Endodermal cell (in vitro differentiated cells): ENCODE results near the gene SLC4A5. TPM values are rescaled to one million over a fixed set of nuclear protein-coding genes. Genes with fewer than 3 reads are reported as not detected.

ENCODE experiments used
- DNase-seq: peaks from one replicate; pipeline ENCODE4 v3.0.0-alpha.2; 2017
- H3K27ac ChIP-seq: 2 replicates; pipeline ENCODE4 v1.5.1; 2013; ENCODE audit warnings: mild to moderate bottlenecking, low read depth, low read length, moderate library complexity
- H3K27me3 ChIP-seq: 2 replicates; pipeline ENCODE4 v1.6.1; 2013; ENCODE audit warnings: mild to moderate bottlenecking, low read length, moderate library complexity; ENCODE audit not compliant: insufficient read depth, control insufficient read depth, poor library complexity, severe bottlenecking
- H3K36me3 ChIP-seq: 2 replicates; pipeline ENCODE4 v1.7.0; 2013; ENCODE audit warnings: mild to moderate bottlenecking, low read length, moderate library complexity; ENCODE audit not compliant: control insufficient read depth, insufficient read depth
- H3K4me1 ChIP-seq: one replicate; pipeline ENCODE4 v1.7.0; 2013; ENCODE audit warnings: low read length; ENCODE audit not compliant: control insufficient read depth, insufficient read depth
- H3K4me3 ChIP-seq: 2 replicates; pipeline ENCODE4 v1.5.1; 2013; ENCODE audit warnings: mild to moderate bottlenecking, low read length, moderate library complexity
- H3K9ac ChIP-seq: 2 replicates; pipeline ENCODE4 v1.6.1; 2013; ENCODE audit warnings: mild to moderate bottlenecking, low read length, moderate library complexity; ENCODE audit not compliant: poor library complexity, severe bottlenecking; ENCODE audit errors: extremely low read depth
- H3K9me3 ChIP-seq: 2 replicates; pipeline ENCODE4 v1.6.1; 2013; ENCODE audit warnings: mild to moderate bottlenecking, low read length, moderate library complexity; ENCODE audit not compliant: control insufficient read depth
- H3K27ac Mint-ChIP-seq: 2 replicates; pipeline ENCODE4 v1.8.0; 2020; ENCODE audit warnings: mixed read lengths
- H3K27me3 Mint-ChIP-seq: 2 replicates; pipeline ENCODE4 v1.8.0; 2021; ENCODE audit warnings: mild to moderate bottlenecking, mixed read lengths; ENCODE audit not compliant: insufficient read depth
- H3K36me3 Mint-ChIP-seq: 2 replicates; pipeline ENCODE4 v1.8.0; 2020; ENCODE audit warnings: low read depth, mixed read lengths
- H3K4me1 Mint-ChIP-seq: 2 replicates; pipeline ENCODE4 v1.8.0; 2020; ENCODE audit warnings: mixed read lengths
- H3K4me3 Mint-ChIP-seq: 2 replicates; pipeline ENCODE4 v1.8.0; 2020; ENCODE audit warnings: mild to moderate bottlenecking, moderate library complexity, mixed read lengths
- H3K9me3 Mint-ChIP-seq: 2 replicates; pipeline ENCODE4 v1.8.0; 2020; ENCODE audit warnings: mild to moderate bottlenecking, mixed read lengths
- CTCF ChIP-seq: fragments of 200-600 bp; sonication (generic); conservative IDR thresholded peaks from 2 replicates; pipeline ENCODE4 v1.5.0; 2021; ENCODE audit warnings: antibody characterized with exemption, mild to moderate bottlenecking
- WGBS, 2 experiments: methylation state at CpG; one replicate each; pipeline versions ENCODE4 v1.1.5 to v1.1.7; 2013; ENCODE audit warnings: missing lambda C conversion rate in 2 of 2, mixed read lengths in 1 of 2; ENCODE audit not compliant: insufficient coverage in 1 of 2, insufficient read length in 1 of 2; 5-methylcytosine and 5-hydroxymethylcytosine counted together
- total RNA-seq, 2 donors: library from RNA; stranded (reverse); fragmentation: NEBNext Ultra II Directional in 1 of 2; extraction: Animal tissue kit (Norgen Biotek cat#: 25700) in 1 of 2; gene quantifications; 2 replicates in 1 of 2; 3 replicates in 1 of 2; pipeline ENCODE4 v1.2.1, GENCODE V29; 2021

Gene SLC4A5
- total RNA-seq, 2 donors from 2014 or later, result 2.5 to 3.7 TPM

DNA sequence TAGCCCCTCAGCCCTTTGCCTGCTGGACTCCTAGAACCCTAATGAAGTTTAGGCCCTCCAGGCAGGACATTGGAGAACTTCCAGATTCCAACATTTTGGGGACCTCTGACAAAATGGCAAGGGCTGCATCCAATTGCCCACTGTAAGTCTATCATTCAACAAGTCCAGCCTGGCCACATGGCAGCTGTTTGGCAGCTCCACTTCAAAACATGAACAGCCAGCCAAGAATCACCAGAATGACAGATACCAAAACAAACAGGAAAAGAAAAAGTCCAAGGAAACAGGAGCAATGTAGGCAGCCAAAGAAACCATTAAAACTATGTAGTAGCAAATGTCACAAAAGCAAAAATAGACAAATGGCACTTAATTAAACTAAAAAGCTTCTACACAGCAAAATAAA, 25.5 kb downstream of the SLC4A5 start:
- Mint-ChIP-seq H3K36me3 (no peaks in the 10 kb centered on the region), H3K9me3 (no peaks in the 10 kb centered on the region), H3K4me3 (no peak overlapping the region), H3K27ac (no peak overlapping the region), H3K27me3 (no peaks in the 10 kb centered on the region), H3K4me1 (no peaks in the 10 kb centered on the region)
- Histone ChIP-seq H3K9me3 (no peaks in the 10 kb centered on the region), H3K9ac (no peak overlapping the region), H3K36me3 (no peaks in the 10 kb centered on the region), H3K4me3 (no peak overlapping the region), H3K27ac (no peak overlapping the region), H3K4me1 (no peaks in the 10 kb centered on the region), H3K27me3 (no peaks in the 10 kb centered on the region)
- no peak for DNase-seq
- TF ChIP-seq CTCF, result no peak

- no peak overlapping the region for H3K27ac Mint-ChIP-seq
- no peak overlapping the region for H3K4me3 ChIP-seq
- H3K36me3 ChIP-seq, result no peaks in the 10 kb centered on the region
- no peak overlapping the region for H3K9ac ChIP-seq
- no peaks in the 10 kb centered on the region for H3K27me3 ChIP-seq
- no peaks in the 10 kb centered on the region for H3K4me1 Mint-ChIP-seq
- no peaks in the 10 kb centered on the region for H3K9me3 Mint-ChIP-seq
- H3K9me3 ChIP-seq, result no peaks in the 10 kb centered on the region
- H3K27ac ChIP-seq, result no peak overlapping the region
- H3K4me1 ChIP-seq, result no peaks in the 10 kb centered on the region
- H3K4me3 Mint-ChIP-seq, result no peak overlapping the region
- TF ChIP-seq CTCF, result no peak
- no peak for DNase-seq
- H3K27me3 Mint-ChIP-seq, result no peaks in the 10 kb centered on the region
- H3K36me3 Mint-ChIP-seq, result no peaks in the 10 kb centered on the region
- WGBS, 2 experiments, result 80 to 81% methylated on average over 5 to 6 of the region's 6 CpGs
Measured at GRCh38 chr2:74316627-74317295, 26.5 kb downstream of the SLC4A5 start.

DNA sequence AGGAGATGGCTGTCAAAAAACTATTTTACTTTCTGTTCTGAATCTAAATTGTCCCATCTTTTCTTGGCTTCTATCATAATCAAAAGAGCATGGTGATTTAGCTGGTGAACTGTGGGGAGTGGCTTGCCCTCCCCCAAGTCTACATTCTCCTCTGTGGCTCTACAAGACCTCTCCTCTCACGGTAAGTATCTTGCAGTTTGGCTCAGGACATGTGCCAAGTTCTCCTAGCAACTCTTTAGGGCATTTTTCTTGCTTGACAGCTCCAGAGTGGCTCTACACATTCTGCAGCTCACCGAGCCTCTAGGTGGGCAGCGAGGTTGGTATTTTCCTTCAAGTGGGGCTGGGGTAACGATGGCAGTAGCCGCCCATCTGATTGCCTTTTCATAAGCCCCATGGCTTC, 29.1 kb downstream of the SLC4A5 start:
- Mint-ChIP-seq H3K4me3 (no peak overlapping the region), H3K27me3 (no peaks in the 10 kb centered on the region), H3K27ac (no peak overlapping the region), H3K9me3 (no peaks in the 10 kb centered on the region), H3K4me1 (no peaks in the 10 kb centered on the region), H3K36me3 (no peaks in the 10 kb centered on the region)
- Histone ChIP-seq H3K4me3 (no peak overlapping the region), H3K27ac (no peak overlapping the region), H3K4me1 (no peaks in the 10 kb centered on the region), H3K27me3 (no peaks in the 10 kb centered on the region), H3K36me3 (no peaks in the 10 kb centered on the region), H3K9ac (no peak overlapping the region), H3K9me3 (no peaks in the 10 kb centered on the region)
- DNase-seq, result no peak
- no peak for TF ChIP-seq CTCF
- 89 to 100% methylated on average over 2 to 5 of the region's 5 CpGs for WGBS, 2 experiments
